Measurements from ENCODE around the gene MEGF6.
A peak's percentile ranks its signal among the peaks of the same experiment; 100 is the strongest.
"Not testable (repeated sequence)": the region's sequence is repeated elsewhere in the genome, so short reads cannot be mapped to it uniquely, and the experiment has no call there.

The MEGF6 gene

DNA sequence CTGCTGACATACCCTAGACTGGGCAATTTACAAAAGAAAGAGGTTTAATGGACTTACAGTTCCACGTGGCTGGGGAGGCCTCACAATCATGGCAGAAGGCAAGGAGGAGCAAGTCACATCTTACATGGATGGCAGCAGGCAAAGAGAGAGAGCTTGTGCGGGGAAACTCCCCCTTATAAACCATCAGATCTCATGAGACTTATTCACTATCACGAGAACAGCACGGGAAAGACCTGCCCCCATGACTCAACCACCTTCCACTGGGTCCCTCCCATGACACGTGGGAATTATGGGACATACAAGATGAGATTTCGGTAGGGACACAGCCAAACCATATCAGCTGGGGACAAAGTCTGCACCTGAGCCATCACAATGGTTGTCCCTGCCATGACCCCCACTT is 35.8 kb downstream of the MEGF6 start:
- DNase-seq (ENCODE audit: low spot score), result not testable (repeated sequence)

- no peak for DNase-seq (ENCODE audit: low spot score)
These were observed 37.8 kb downstream of the MEGF6 start for GRCh38 chr1:3573500-3573899.

- not testable (repeated sequence) for DNase-seq (ENCODE audit: low spot score)
These were observed 38.7 kb downstream of the MEGF6 start for GRCh38 chr1:3572638-3573037.

GRCh38 chr1:3571263-3571662 is 40.0 kb downstream of the MEGF6 start:
- no peak for DNase-seq (ENCODE audit: low spot score)

DNA sequence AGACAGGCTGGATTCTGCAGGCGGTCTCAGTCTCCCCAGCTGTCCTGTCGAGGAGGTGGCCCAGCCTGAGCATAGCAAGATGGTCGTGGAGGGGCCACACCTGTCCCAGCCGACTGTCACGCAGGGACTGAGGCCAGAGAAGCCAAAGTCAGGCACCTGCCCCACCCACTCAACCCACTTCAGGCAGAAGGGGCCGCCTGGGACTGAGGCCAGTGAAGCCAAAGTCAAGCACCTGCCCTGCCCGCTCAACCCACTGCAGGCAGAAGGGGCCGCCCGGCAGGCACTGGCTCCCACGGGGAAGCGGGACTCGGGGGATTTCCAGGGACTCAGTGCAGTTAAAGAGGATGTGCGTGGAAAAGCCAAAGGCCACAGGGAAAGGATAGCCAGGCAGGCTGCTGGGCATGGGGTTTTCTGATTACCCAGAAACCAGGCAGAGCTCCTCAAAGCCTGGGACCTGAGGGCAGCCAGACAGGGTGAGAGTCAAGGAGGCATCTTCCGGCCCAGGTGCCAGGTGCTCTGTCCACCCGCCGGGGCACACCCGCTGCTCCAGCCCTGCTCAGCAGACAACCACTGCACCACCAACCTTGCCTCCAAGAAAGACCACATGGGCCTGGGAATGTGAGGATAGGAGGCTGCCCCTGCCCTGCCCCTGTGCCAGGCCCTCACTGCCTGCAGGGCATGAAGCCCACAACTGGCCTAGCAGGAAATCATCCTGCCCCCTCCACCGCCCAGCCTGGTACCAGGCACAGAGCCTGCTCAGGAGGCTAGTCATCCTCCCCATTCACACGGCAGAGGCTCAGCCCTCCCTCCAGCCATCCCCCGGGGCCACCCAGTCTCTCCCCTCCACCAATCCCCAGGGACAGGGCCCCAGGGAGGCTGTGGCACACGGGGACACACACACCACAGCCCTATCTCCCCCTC is 41.0 kb downstream of the MEGF6 start:
- DNase-seq (ENCODE audit: low spot score), result no peak

- DNase-seq (ENCODE audit: low spot score), result no peak
These were observed 41.9 kb downstream of the MEGF6 start for GRCh38 chr1:3569436-3569835.

DNA sequence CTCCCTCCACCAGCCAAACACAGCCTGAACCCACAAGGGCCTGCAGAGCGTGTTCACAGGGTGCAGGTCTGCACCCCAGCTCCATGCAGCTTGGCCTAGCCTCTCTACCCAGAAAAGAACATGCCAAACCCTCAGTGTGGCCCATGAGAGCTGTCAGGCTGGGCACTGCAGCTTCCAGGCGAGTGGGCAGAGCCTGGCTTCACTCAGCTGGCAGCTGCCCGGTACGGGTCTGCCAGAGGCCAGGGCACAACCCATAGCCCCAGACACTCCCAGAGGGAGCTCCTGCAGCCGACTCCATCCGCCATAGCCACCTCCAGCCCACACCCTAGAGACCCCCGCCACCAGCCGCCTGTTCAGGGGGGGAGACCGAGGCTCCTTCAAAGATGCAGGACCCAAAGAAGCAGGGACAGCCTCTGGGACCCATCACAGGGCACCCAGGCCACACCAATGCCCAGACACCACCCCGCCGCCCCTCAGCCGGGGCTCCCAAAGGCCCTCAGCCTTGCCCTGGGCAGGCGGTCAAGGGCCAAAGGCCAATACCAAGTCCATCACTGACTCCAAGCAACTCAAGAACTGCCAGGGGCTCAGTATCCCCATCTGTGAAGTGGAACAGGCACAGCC is 42.4 kb downstream of the MEGF6 start:
- no peak for DNase-seq (ENCODE audit: low spot score)

- no peak for DNase-seq (ENCODE audit: low spot score)
These were observed 44.1 kb downstream of the MEGF6 start for GRCh38 chr1:3566951-3567804.

DNA sequence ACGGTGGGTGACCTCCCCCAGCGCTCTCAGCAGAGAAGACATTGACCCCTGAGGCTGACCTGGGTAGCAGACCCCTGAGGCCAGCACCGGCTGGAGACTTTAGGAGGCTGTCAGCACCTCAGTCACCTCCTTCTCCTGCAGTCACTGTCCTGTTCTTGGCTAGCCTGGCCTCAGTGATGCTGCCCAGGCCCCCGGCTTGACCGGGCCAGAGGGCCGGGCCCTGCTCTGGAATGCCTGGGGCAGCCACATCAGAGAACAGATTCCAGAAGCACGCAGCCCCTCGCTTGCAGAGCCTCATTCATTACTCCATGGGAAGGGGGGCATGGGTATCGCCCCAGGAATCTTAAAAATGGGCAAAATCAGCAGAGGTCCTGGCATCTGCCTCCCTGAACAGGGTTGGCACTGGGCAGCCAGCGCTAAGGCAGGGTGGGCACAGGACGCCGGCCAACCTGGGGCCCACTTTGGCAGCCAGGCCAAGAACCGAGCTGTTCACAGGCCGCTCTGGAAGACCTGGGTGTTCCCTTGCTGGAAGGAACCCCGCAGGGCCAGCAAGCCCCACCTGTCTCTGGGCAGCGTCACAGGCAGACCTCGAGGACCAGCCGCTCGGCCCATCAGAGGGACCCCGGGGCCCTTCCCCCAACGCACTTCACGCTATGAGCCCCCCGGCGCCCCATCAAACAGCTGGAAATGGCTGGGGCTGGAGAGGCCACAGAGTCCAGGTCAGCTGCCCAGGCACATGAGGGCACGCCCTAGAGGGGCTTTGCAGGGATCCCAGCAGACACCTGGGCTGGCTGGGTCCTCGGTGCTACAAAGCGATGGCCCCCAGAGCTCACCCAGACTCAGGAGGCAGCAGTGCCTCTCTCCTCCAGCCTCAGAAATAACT is 45.1 kb downstream of the MEGF6 start:
- peak; percentile 33 for DNase-seq (ENCODE audit: low spot score)

- DNase-seq (ENCODE audit: low spot score), result no peak
These were observed 46.1 kb downstream of the MEGF6 start for GRCh38 chr1:3564921-3565831.

GRCh38 chr1:3563610-3564009 is 47.7 kb downstream of the MEGF6 start:
- DNase-seq (ENCODE audit: low spot score), result no peak

DNA sequence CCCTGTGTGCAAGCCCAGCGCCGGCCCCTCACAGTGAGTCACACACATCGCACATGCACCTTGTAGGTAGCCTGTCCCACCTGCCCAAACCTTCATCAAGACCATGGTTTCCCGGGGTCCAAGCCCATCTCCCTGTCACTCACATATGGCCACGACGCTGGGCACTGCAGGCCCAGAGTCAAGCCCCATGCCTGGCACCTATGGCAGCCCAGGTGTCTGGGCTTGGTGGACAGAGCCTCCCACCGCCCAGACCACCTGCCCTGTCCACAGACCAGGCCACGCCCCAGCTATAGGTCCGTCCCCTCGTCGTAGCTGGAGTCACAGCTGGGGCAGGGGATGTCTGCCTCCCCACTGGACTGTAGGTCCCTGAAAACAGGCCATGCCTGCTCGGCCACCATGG is 48.2 kb downstream of the MEGF6 start:
- DNase-seq (ENCODE audit: low spot score), result no peak

- no peak for DNase-seq (ENCODE audit: low spot score)
These were observed 48.6 kb downstream of the MEGF6 start for GRCh38 chr1:3562712-3563111.

DNA sequence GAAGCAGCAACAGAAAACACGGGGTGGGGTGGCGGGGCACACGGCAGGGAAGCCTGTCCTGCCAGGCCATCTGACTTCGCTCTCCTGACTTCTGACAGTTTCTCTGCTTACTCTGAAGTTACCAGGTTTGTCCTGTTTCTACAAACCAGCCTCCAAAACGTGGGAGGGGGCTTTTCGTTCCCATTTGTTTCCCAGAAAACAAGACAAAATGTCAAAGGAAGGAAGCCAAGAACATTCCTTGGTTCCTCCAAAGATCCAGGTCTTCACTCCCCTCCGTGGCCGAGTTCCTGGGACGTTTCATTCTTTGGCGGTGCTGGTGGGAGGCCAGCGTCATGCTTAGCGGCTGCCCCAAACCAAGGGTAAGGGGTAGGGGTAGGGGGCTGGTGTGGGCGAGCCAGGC is 49.6 kb downstream of the MEGF6 start:
- no peak for DNase-seq (ENCODE audit: low spot score)

- DNase-seq (ENCODE audit: low spot score), result no peak
These were observed 50.3 kb downstream of the MEGF6 start for GRCh38 chr1:3560981-3561380.

GRCh38 chr1:3560251-3560871 is 50.9 kb downstream of the MEGF6 start:
- DNase-seq (ENCODE audit: low spot score), result no peak

- no peak for DNase-seq (ENCODE audit: low spot score)
These were observed 53.1 kb downstream of the MEGF6 start for GRCh38 chr1:3558036-3558726.

DNA sequence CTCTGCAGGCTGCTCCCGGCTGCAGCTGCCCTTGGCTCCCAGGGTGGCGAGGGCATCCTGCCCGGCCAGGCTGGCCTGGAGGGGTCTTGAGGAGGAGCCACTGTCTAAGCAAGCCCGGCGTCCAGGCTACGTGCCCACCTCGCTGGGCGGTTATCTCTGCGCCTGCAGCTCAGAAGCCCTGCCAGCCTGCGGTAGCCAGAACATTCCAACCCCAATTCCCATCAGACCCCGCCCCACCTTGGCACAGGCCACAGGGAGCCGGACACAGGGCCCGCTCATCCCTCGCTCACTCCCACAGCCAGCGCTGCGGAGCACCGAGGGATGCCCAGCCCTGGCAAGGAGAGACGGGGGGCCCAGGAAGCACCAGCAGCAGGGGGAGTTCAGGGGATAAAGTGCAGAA is 53.9 kb downstream of the MEGF6 start:
- DNase-seq (ENCODE audit: low spot score), result no peak

DNA sequence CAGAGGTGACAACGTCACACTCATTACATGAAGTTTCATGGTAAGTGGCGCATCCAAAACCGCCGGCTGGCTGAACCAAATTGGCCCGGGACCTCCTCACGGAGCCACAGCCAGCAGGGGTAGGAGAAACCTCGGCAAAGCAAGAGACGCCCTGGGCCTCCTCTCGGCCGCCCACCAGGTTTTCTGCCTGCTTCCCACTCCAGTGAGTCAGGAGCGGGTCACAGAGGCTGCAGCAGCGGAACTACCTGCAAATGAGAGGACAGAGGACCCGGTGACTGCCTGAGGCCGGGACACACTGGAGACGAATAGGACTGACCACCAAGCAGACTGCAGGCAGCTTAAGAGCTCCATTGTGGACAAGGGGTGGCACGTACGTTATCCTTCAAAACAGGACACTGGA is 55.0 kb downstream of the MEGF6 start:
- DNase-seq (ENCODE audit: low spot score), result no peak
